BLaER1 treated with 17β-estradiol and CSF1 and Interleukin-3, amounts not matched to agents 10 nM and 100 nM (cell line): ENCODE measurements around the gene CNPY1.

ENCODE experiments used
- H3K27ac ChIP-seq, 11 experiments: shearing (Covaris generic); formaldehyde crosslinking; 2 replicates each; pipeline ENCODE4 v1.8.1; 2022
- H3K27me3 ChIP-seq, 11 experiments: shearing (Covaris generic); formaldehyde crosslinking; 2 replicates each; pipeline ENCODE4 v1.8.1; 2022
- H3K36me3 ChIP-seq, 11 experiments: shearing (Covaris generic); formaldehyde crosslinking; 2 replicates each; pipeline ENCODE4 v1.8.1; 2022
- H3K4me1 ChIP-seq, 10 experiments: shearing (Covaris generic); formaldehyde crosslinking; 2 replicates each; pipeline ENCODE4 v1.8.1; 2022
- H3K4me2 ChIP-seq, 11 experiments: shearing (Covaris generic); formaldehyde crosslinking; 2 replicates each; pipeline ENCODE4 v1.8.1; 2022
- H3K4me3 ChIP-seq, 10 experiments: shearing (Covaris generic); formaldehyde crosslinking; 2 replicates each; pipeline ENCODE4 v1.8.1; 2022
- H3K9ac ChIP-seq, 11 experiments: shearing (Covaris generic); formaldehyde crosslinking; 2 replicates each; pipeline ENCODE4 v1.8.1; 2022
- H3K9me3 ChIP-seq, 11 experiments: shearing (Covaris generic); formaldehyde crosslinking; replicated peaks in 1 of 11; 2 replicates each; pipeline ENCODE4 v1.8.1; 2022
- H4K20me1 ChIP-seq, 11 experiments: shearing (Covaris generic); formaldehyde crosslinking; 2 replicates each; pipeline ENCODE4 v1.8.1; 2022
- Cebpa-rat ChIP-seq, 11 experiments: shearing (Covaris generic); IDR thresholded peaks; 2 replicates each; pipeline ENCODE4 v1.8.1; 2022

The CNPY1 gene

GRCh38 chr7:155517452-155517851, 28.9 kb downstream of the CNPY1 start:
- Histone ChIP-seq H3K4me2 (no peak overlapping the region), H3K4me3 (no peak overlapping the region), H4K20me1 (peaks cover 0 to 35% (median under 1%) of the 10 kb centered on the region in 11 experiments; a peak in 10 of 22 replicates), H3K4me1 (peaks cover 0 to 5% (median 0%) of the 10 kb centered on the region in 10 experiments; a peak in 1 of 20 replicates), H3K9me3 (no peaks in the 10 kb centered on the region), H3K27ac (no peak overlapping the region), H3K27me3 (peaks cover 78 to 100% (median 94%) of the 10 kb centered on the region in 11 experiments), H3K9ac (no peak overlapping the region), H3K36me3 (no peaks in the 10 kb centered on the region)
- no peak for TF ChIP-seq Cebpa-rat (IDR thresholded peaks at IDR 0.05)

- Histone ChIP-seq H4K20me1 (peaks cover 0 to 45% (median 10%) of the 10 kb centered on the region in 11 experiments; a peak in 11 of 22 replicates), H3K9ac (no peak overlapping the region), H3K36me3 (no peaks in the 10 kb centered on the region), H3K9me3 (no peaks in the 10 kb centered on the region), H3K27me3 (peaks cover 88 to 100% (median 100%) of the 10 kb centered on the region in 11 experiments), H3K4me2 (no peak overlapping the region), H3K4me3 (no peak overlapping the region), H3K4me1 (peaks cover 0 to 5% (median 0%) of the 10 kb centered on the region in 10 experiments; a peak in 1 of 20 replicates), H3K27ac (no peak overlapping the region)
- TF ChIP-seq Cebpa-rat (IDR thresholded peaks at IDR 0.05): no peak
These were observed 29.9 kb downstream of the CNPY1 start for GRCh38 chr7:155516466-155516865.

- no peaks in the 10 kb centered on the region for H3K9me3 ChIP-seq
- H3K27me3 ChIP-seq: peaks cover 92 to 100% (median 100%) of the 10 kb centered on the region in 11 experiments
- peaks cover 0 to 56% (median 13%) of the 10 kb centered on the region in 11 experiments; a peak in 16 of 22 replicates for H4K20me1 ChIP-seq
- H3K36me3 ChIP-seq: no peaks in the 10 kb centered on the region
- no peak overlapping the region for H3K4me3 ChIP-seq
- H3K27ac ChIP-seq: no peak overlapping the region
- TF ChIP-seq Cebpa-rat (IDR thresholded peaks at IDR 0.05): no peak
- peaks cover 0 to under 1% (median 0%) of the 10 kb centered on the region in 10 experiments; a peak in 1 of 20 replicates for H3K4me1 ChIP-seq
- H3K4me2 ChIP-seq: no peak overlapping the region
- no peak overlapping the region for H3K9ac ChIP-seq
These were observed 31.0 kb downstream of the CNPY1 start for GRCh38 chr7:155515318-155515717.

- H3K4me1 ChIP-seq: peaks cover 8 to 11% (median 9%) of the 10 kb centered on the region in 10 experiments; a peak in 17 of 20 replicates
- H3K36me3 ChIP-seq: no peaks in the 10 kb centered on the region
- no peak overlapping the region for H3K4me3 ChIP-seq
- H3K9ac ChIP-seq: no peak overlapping the region
- H3K27me3 ChIP-seq: peaks cover 97 to 100% (median 100%) of the 10 kb centered on the region in 11 experiments
- no peak for TF ChIP-seq Cebpa-rat (IDR thresholded peaks at IDR 0.05)
- no peak overlapping the region for H3K27ac ChIP-seq
- peaks cover 0 to 66% (median 23%) of the 10 kb centered on the region in 11 experiments; a peak in 18 of 22 replicates for H4K20me1 ChIP-seq
- H3K9me3 ChIP-seq: peaks cover 0 to 4% (median 0%) of the 10 kb centered on the region in 11 experiments; a peak in 1 of 22 replicates
- no peak overlapping the region for H3K4me2 ChIP-seq
These were observed 32.1 kb downstream of the CNPY1 start for GRCh38 chr7:155514296-155514695.

- Histone ChIP-seq H3K27ac (no peak overlapping the region), H3K36me3 (no peaks in the 10 kb centered on the region), H3K4me3 (no peak overlapping the region), H3K9me3 (peaks cover 0 to 4% (median 0%) of the 10 kb centered on the region in 11 experiments; a peak in 1 of 22 replicates), H3K9ac (no peak overlapping the region), H3K27me3 (peaks cover 100% of the 10 kb centered on the region in 11 experiments), H4K20me1 (peaks cover 0 to 72% (median 28%) of the 10 kb centered on the region in 11 experiments; a peak in 18 of 22 replicates), H3K4me1 (peaks cover 8 to 11% (median 9%) of the 10 kb centered on the region in 10 experiments; a peak in 17 of 20 replicates), H3K4me2 (no peak overlapping the region)
- no peak for TF ChIP-seq Cebpa-rat (IDR thresholded peaks at IDR 0.05)
These were observed 32.6 kb downstream of the CNPY1 start for GRCh38 chr7:155513543-155514285.

- Histone ChIP-seq H3K36me3 (no peaks in the 10 kb centered on the region), H3K27me3 (peaks cover 100% of the 10 kb centered on the region in 11 experiments), H3K27ac (no peak overlapping the region), H3K4me1 (peaks cover 8 to 11% (median 9%) of the 10 kb centered on the region in 10 experiments; a peak in 17 of 20 replicates), H4K20me1 (peaks cover 0 to 74% (median 31%) of the 10 kb centered on the region in 11 experiments; a peak in 18 of 22 replicates), H3K9ac (no peak overlapping the region), H3K9me3 (peaks cover 0 to 4% (median 0%) of the 10 kb centered on the region in 11 experiments; a peak in 1 of 22 replicates), H3K4me3 (no peak overlapping the region), H3K4me2 (no peak overlapping the region)
- TF ChIP-seq Cebpa-rat (IDR thresholded peaks at IDR 0.05): no peak
These were observed 34.0 kb downstream of the CNPY1 start for GRCh38 chr7:155512246-155512887.

- H4K20me1 ChIP-seq: peaks cover 0 to 76% (median 38%) of the 10 kb centered on the region in 11 experiments; a peak in 19 of 22 replicates
- H3K4me1 ChIP-seq: peaks cover 8 to 15% (median 9%) of the 10 kb centered on the region in 10 experiments; a peak in 17 of 20 replicates
- TF ChIP-seq Cebpa-rat (IDR thresholded peaks at IDR 0.05): no peak
- H3K36me3 ChIP-seq: no peaks in the 10 kb centered on the region
- peaks cover 0 to 4% (median 0%) of the 10 kb centered on the region in 11 experiments; a peak in 1 of 22 replicates for H3K9me3 ChIP-seq
- H3K4me2 ChIP-seq: no peak overlapping the region
- no peak overlapping the region for H3K27ac ChIP-seq
- H3K4me3 ChIP-seq: no peak overlapping the region
- H3K9ac ChIP-seq: no peak overlapping the region
- H3K27me3 ChIP-seq: peaks cover 100% of the 10 kb centered on the region in 11 experiments
These were observed 34.7 kb downstream of the CNPY1 start for GRCh38 chr7:155511702-155511996.

GRCh38 chr7:155510975-155511701, 35.2 kb downstream of the CNPY1 start:
- Histone ChIP-seq H3K36me3 (no peaks in the 10 kb centered on the region), H3K9ac (no peak overlapping the region), H3K4me3 (no peak overlapping the region), H3K27ac (no peak overlapping the region), H4K20me1 (peaks cover 0 to 77% (median 38%) of the 10 kb centered on the region in 11 experiments; a peak in 19 of 22 replicates), H3K4me2 (no peak overlapping the region), H3K27me3 (peaks cover 100% of the 10 kb centered on the region in 11 experiments), H3K9me3 (peaks cover 0 to 4% (median 0%) of the 10 kb centered on the region in 11 experiments; a peak in 1 of 22 replicates), H3K4me1 (peaks cover 8 to 17% (median 9%) of the 10 kb centered on the region in 10 experiments; a peak in 17 of 20 replicates)
- TF ChIP-seq Cebpa-rat (IDR thresholded peaks at IDR 0.05): no peak
